PFSK-1 (cell line): ENCODE results near the gene CGB1.

Experiments
- POLR2AphosphoS5 ChIP-seq: IDR thresholded peaks from 2 replicates; pipeline ENCODE4 v1.6.1; 2012; ENCODE audit warnings: low read depth, mild to moderate bottlenecking, control low read depth, low read length, moderate library complexity
- TAF1 ChIP-seq: IDR thresholded peaks from 2 replicates; pipeline ENCODE4 v1.6.1; 2012; ENCODE audit warnings: low read length, control low read depth, borderline replicate concordance; ENCODE audit not compliant: insufficient read depth

DNA sequence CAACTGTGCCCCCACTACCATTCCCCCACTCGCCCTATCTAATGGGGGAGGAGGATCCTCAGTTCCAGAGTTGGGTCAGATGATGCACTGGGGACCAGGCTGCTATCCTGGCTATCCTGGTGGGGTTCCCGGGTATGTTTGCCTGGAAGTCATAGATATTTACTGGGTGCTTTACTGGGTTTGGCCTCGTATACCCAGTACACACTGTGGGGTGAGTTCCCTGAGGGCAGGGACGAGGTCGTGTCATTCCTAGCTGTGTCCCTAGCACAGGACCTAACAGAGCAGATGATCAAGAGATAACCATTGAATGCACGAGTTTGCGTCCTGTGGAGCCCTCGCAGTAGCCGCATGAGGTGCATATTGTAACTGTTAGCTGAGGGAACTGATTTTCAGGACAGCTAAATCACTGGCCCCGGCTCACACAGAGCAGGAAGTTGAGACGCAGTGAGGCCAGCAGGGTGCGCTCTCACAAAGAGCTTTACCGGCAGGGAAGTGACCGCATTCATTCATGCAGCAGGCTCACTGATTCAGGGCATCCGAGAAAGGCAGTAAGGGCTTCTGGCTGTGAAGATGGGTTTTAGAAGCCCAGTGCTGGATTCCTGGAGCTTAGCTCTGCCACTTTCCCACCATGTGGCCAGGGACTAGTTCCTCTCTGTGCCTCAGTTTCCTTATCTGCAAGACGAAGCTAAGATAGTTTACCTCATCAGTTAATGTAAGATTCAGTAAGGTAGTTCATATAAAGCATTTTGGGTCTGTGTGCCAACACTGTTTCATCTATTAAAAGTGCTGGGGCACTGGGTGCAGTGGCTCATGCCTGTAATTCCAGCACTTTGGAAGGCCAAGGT lies 37.0 kb downstream of the CGB1 start:
- no peak for TF ChIP-seq POLR2AphosphoS5
- TF ChIP-seq TAF1: no peak
